IMR-90 (cell line): ENCODE data around the gene NOL4L.

Experiments used
- CEBPB ChIP-seq: IDR thresholded peaks from 2 replicates; pipeline ENCODE4 v1.6.1; 2012; ENCODE audit warnings: low read depth, low read length, improper control_type of control experiment
- CTCF ChIP-seq: conservative IDR thresholded peaks from 2 replicates; pipeline ENCODE4 v1.5.1; 2012; ENCODE audit warnings: mild to moderate bottlenecking, low read depth, low read length, improper control_type of control experiment
- FOS ChIP-seq: fragments of 150-350 bp; IDR thresholded peaks from 2 replicates; pipeline ENCODE4 v1.6.1; 2016; ENCODE audit warnings: low read depth, low read length
- MAFK ChIP-seq: IDR thresholded peaks from 2 replicates; pipeline ENCODE4 v1.6.1; 2012; ENCODE audit warnings: low read depth, low read length, improper control_type of control experiment
- MXI1 ChIP-seq: IDR thresholded peaks from 2 replicates; pipeline ENCODE4 v1.6.1; 2012; ENCODE audit warnings: low read depth, mild to moderate bottlenecking, low read length, moderate library complexity, borderline replicate concordance
- POLR2A ChIP-seq: IDR thresholded peaks from 2 replicates; pipeline ENCODE4 v1.6.1; 2012; ENCODE audit warnings: mild to moderate bottlenecking, low read depth, low read length
- RFX5 ChIP-seq: IDR thresholded peaks from 2 replicates; pipeline ENCODE4 v1.8.0; 2012; ENCODE audit warnings: low read depth, mild to moderate bottlenecking, low read length, moderate library complexity
- USF2 ChIP-seq: fragments of 150-350 bp; IDR thresholded peaks from 2 replicates; pipeline ENCODE4 v1.6.1; 2017; ENCODE audit warnings: mild to moderate bottlenecking, antibody characterized with exemption, low read length, low read depth

DNA sequence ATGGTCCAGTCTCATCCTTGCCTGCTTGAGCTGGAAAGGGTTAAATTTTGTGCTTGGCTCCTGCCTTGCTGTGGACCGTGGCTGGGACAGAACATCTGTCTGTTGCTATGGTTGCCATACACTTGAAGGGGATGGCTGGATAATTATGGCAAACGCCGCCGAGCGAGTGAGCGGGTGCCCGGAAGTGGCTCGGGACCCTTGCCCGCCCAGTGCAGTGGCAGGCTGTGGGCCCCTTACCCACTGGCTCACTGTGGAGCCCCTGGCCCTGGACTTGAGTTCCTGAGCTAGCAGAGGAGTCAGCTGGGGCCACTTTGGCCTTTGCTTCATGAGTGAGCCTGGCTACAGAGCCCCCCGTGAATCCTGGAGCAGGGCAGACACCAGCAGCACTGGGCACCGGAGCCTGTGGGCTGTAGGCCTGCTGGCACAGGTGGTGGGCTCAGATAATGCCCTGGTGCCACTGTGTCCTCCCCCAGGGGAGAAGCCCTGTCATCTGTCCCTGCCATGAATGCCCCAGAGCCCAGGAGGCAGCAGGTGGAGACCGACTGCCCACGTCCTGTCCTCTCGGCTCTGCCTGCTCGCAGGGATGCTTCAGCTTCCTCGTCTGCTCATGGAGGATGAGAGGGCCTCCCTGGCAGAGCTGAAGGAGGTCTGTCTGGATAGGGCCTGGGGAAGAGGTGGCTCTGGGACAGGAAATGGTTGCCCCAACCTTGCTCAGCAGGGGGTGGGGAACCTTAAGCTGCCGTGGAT is 25.5 kb upstream of the NOL4L start:
- TF ChIP-seq RFX5, result no peak
- no peak for TF ChIP-seq POLR2A
- no peak for TF ChIP-seq CTCF
- TF ChIP-seq FOS, result no peak
- no peak for TF ChIP-seq CEBPB
- TF ChIP-seq USF2, result no peak
- no peak for TF ChIP-seq MAFK
- TF ChIP-seq MXI1, result no peak
